Small intestine (tissue), 7 donors: Measurements from ENCODE around the gene MACF1. TPM values are rescaled to one million over a fixed set of nuclear protein-coding genes. Genes with fewer than 3 reads are reported as not detected.

Experiments used
- DNase-seq, 2 donors: peaks; one replicate each; pipeline versions ENCODE4 v3.0.0 to v3.0.0-alpha.2; 2013
- FAIRE-seq: peaks from 2 replicates; lab custom pipeline; 2012; peaks lifted over from hg19 to GRCh38; lab: Jason Lieb, UNC
- H3K27ac ChIP-seq, 3 donors: one replicate each; pipeline ENCODE4 v1.5.1; 2013; ENCODE audit warnings: low read length in 2 of 3, mild to moderate bottlenecking in 2 of 3, control low read depth in 1 of 3, inconsistent platforms in 1 of 3, low read depth in 1 of 3, moderate library complexity in 1 of 3
- H3K27me3 ChIP-seq, 3 donors: one replicate each; pipeline ENCODE4 v1.6.1; 2013; ENCODE audit warnings: low read length in 3 of 3, inconsistent platforms in 1 of 3; ENCODE audit not compliant: control insufficient read depth in 3 of 3, insufficient read depth in 3 of 3
- H3K36me3 ChIP-seq, 3 donors: one replicate each; pipeline ENCODE4 v1.6.1; 2013; ENCODE audit warnings: low read length in 3 of 3, inconsistent platforms in 1 of 3, low read depth in 1 of 3, mild to moderate bottlenecking in 1 of 3, moderate library complexity in 1 of 3; ENCODE audit not compliant: control insufficient read depth in 3 of 3, insufficient read depth in 2 of 3
- H3K4me1 ChIP-seq, 3 donors: one replicate each; pipeline ENCODE4 v1.6.1; 2013; ENCODE audit warnings: low read length in 2 of 3, inconsistent platforms in 1 of 3, low read depth in 1 of 3, mild to moderate bottlenecking in 1 of 3, moderate library complexity in 1 of 3; ENCODE audit not compliant: control insufficient read depth in 3 of 3, insufficient read depth in 2 of 3
- H3K4me3 ChIP-seq, 3 donors: one replicate each; pipeline ENCODE4 v1.5.1; 2013; ENCODE audit warnings: low read length in 3 of 3, control low read depth in 1 of 3, inconsistent platforms in 1 of 3, low read depth in 1 of 3, mild to moderate bottlenecking in 1 of 3, moderate library complexity in 1 of 3
- H3K9me3 ChIP-seq, 2 donors: one replicate each; pipeline ENCODE4 v1.6.1; 2013; ENCODE audit warnings: low read depth in 1 of 2, low read length in 1 of 2; ENCODE audit not compliant: control insufficient read depth in 2 of 2, insufficient read depth in 1 of 2
- WGBS, 3 donors: extraction: QIAGEN DNeasy Blood & Tissue Kit; methylation state at CpG; one replicate each; pipeline ENCODE4 v1.1.7; 2013; 5-methylcytosine and 5-hydroxymethylcytosine counted together
- polyA plus RNA-seq, 4 donors: library from polyadenylated mRNA; stranded (reverse) in 3 of 4; unstranded in 1 of 4; fragments of 200-250 nt in 3 of 4; fragments of 120-200 nt in 1 of 4; gene quantifications; one replicate each; pipeline versions ENCODE4 v1.2.1 to v1.2.3, GENCODE V29; 2013
- donor health status: healthy with polysubstance abuse.
- donor health status: control.
- donor health status: control.
- donor health status: Bipolar disorder and iron deficiency.
- donor health status: healthy.

Gene MACF1
- polyA plus RNA-seq, 4 donors: 18.1 to 64.8 (median 34.6) TPM

DNA sequence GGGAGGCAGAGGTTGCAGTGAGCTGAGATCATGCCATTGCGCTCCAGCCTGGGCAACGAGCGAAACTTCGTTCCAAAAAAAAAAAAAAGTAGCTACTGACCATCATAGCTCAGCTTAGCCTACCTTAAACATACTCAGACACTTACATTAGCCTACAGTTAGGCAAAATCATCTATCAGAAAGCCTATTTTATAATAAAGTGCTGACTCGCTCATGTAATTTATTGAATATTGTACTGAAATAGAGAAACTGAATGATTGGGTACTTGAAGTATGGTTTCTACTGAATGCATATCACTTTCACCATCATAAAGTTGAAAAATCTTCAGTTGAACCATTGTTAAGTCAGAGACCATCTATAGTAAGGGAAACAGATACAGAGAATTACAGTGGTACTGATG, 193.0 kb downstream of the MACF1 start:
- Histone ChIP-seq H3K27ac (no peak overlapping the region), H3K9me3 (no peaks in the 10 kb centered on the region), H3K36me3 (peaks cover 0 to 3% (median 0%) of the 10 kb centered on the region in 3 donors), H3K27me3 (no peaks in the 10 kb centered on the region), H3K4me1 (peaks cover 6 to 40% (median 35%) of the 10 kb centered on the region in 3 donors), H3K4me3 (no peak overlapping the region)
- no peak for DNase-seq
- 90 to 94% (median 91%) methylated on average over 5 of the region's 5 CpGs for WGBS, 3 donors
- no peak for FAIRE-seq

DNA sequence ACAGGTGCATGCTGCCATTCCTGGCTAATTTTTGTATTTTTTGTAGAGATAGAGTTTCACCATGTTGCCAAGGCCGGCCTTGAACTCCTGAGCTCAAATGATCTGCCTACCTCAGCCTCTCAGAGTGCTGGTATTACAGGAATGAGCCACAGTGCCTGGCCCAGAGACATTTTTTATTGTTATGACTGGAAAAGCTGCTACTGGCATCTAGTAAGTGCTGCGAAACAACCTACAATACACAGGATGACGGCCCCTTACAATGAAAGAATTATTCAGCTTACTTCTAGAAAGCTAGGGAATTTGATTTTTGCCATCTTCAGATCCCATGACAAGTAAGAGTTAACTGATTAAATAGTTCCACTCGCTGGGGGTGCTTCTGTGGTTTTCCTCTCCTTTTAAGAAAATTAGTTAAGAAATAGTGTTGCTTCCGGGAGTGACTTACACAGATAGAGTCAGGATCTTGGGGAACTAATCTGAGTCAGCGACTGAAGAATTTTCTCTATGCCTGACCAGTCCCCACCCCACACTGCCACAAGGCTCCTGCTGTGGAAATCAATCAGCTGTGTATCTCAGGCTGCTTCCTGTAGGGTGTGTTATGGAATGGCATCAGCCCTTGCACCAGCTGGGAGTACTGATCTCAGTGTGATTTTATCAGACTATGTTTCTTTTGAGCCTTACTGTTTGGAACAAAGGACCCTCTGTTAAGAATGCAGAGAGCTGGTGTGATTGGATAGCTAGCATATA, 194.0 kb downstream of the MACF1 start:
- Histone ChIP-seq H3K27me3 (no peaks in the 10 kb centered on the region), H3K4me3 (no peak overlapping the region), H3K27ac (peak overlapping the region; percentile 74 to 94 (median 80)), H3K36me3 (peaks cover 0 to 1% (median 0%) of the 10 kb centered on the region in 3 donors), H3K4me1 (peaks cover 6 to 36% (median 31%) of the 10 kb centered on the region in 3 donors), H3K9me3 (no peaks in the 10 kb centered on the region)
- WGBS, 3 donors: 34 to 38% (median 37%) methylated on average over 6 of the region's 6 CpGs
- no peak for FAIRE-seq
- DNase-seq: peak; percentile 87 to 92

DNA sequence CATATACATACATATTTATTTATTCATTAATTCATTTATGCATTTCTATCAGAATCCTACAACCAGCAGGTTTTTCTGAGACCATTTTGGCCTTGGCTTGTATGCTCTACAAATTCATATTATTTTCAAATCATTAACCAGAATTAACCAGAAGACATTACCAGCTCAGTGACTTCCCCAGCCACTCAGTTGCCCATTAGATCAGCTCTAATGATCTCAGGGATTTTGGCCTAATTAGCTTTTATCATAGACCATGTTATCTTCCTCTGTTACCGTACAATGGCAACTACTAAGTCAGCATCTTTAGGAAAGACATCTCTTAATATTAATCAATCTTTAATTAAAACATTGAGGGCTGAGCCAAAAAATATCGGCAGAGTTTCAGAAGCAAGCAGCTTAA, 196.6 kb downstream of the MACF1 start:
- Histone ChIP-seq H3K4me3 (no peak overlapping the region), H3K4me1 (peaks cover 0 to 13% (median 13%) of the 10 kb centered on the region in 3 donors), H3K9me3 (no peaks in the 10 kb centered on the region), H3K27ac (no peak overlapping the region), H3K27me3 (no peaks in the 10 kb centered on the region), H3K36me3 (no peaks in the 10 kb centered on the region)
- 87 to 93% (median 90%) methylated on average over 2 of the region's 2 CpGs for WGBS, 3 donors
- FAIRE-seq: no peak
- no peak for DNase-seq

DNA sequence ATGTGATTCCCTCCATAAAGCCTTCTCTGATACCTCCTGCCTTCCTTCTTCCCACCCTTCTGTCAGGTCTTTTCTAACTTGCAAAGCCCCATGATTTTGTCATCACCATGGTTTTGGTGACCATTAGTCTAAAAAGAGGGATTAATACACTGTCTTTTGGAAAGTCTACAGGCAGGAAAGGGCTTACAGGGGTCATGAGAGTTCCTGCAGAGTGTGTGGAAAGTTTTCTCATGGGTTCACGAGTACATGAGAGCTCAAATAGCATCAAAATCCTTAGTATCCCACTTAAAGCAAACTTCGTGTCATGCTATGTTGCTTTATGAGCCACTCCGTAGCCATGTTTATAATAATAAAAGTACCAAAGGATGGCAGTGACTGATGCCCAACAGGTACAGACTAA, 200.4 kb downstream of the MACF1 start:
- no peak overlapping the region for H3K4me3 ChIP-seq
- 81 to 93% (median 90%) methylated on average over 3 of the region's 3 CpGs for WGBS, 3 donors
- H3K27me3 ChIP-seq: no peaks in the 10 kb centered on the region
- DNase-seq: no peak
- FAIRE-seq: no peak
- H3K27ac ChIP-seq: no peak overlapping the region
- H3K4me1 ChIP-seq: peaks cover 0 to 14% (median 1%) of the 10 kb centered on the region in 3 donors
- no peaks in the 10 kb centered on the region for H3K9me3 ChIP-seq
- H3K36me3 ChIP-seq: no peaks in the 10 kb centered on the region

DNA sequence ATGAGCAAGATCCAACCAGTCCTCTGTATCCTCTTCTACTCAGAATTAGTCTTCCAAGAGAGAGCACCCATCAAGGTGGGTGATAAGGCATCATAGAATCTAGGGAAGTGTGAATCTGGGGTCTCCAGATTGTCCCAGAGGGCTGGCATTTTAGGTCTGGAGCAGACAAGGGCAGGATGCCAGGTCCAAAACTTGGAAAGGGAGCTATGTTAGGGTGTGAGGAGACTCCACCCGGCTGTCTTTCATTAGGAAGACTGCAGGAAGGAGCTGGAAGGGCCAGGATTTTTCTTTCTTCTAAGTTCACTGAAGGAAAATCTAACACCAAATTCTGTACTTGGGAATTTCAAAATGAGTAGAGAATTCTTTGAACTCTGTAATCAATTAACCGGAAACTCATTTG, 200.9 kb downstream of the MACF1 start:
- H3K27ac ChIP-seq: no peak overlapping the region
- FAIRE-seq: no peak
- no peaks in the 10 kb centered on the region for H3K27me3 ChIP-seq
- no peak overlapping the region for H3K4me3 ChIP-seq
- no peaks in the 10 kb centered on the region for H3K9me3 ChIP-seq
- 52 to 58% (median 54%) methylated on average over 2 of the region's 2 CpGs for WGBS, 3 donors
- no peaks in the 10 kb centered on the region for H3K36me3 ChIP-seq
- no peak for DNase-seq
- peaks cover 0 to 19% (median 5%) of the 10 kb centered on the region in 3 donors for H3K4me1 ChIP-seq

DNA sequence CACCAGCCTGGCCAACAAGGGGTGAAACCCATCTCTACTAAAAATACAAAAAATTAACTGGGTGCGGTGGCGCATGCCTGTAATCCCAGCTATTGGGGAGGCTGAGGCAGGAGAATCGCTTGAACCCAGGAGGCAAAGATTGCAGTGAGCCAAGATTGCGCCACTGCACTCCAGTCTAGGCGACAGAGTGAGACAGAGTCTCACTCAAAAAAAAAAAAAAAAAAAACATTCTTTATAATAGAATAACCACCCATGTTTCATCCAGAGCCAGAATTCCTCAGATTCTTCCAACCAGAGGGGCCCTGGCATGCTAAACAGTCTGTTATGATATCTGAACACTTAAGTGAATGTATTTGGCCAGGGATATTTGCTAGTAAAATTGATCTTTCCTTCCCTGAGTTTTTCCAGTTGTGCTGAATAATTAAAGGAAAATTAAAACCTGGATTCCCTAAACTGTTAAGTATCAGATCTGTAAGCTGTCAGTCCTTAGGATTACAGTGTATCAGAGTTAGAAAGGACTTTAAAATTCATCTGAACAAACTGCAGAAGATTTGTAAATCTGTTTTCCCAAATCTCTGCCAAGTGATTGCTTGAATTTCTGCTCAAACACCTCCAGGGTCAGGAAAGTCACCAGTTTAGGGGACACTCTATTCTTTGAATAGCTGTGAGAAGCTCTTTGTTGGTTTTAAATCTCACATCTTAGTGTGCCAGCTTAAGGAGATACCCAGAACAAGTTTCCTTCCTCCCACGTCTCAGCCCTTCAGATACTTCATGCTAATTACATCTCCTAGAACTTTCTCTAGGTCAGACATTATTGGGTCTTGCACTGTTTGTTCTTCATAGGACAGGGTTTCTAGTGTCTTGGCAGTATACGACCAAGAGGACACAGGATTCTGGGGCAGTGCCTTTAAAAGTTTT, 202.3 kb downstream of the MACF1 start:
- no peak overlapping the region for H3K4me3 ChIP-seq
- FAIRE-seq: no peak
- peaks cover 0 to 32% (median 16%) of the 10 kb centered on the region in 3 donors for H3K4me1 ChIP-seq
- no peaks in the 10 kb centered on the region for H3K27me3 ChIP-seq
- DNase-seq: no peak
- H3K9me3 ChIP-seq: no peaks in the 10 kb centered on the region
- H3K36me3 ChIP-seq: peaks cover 0 to under 1% (median 0%) of the 10 kb centered on the region in 3 donors
- WGBS, 3 donors: 70 to 76% (median 72%) methylated on average over 7 of the region's 7 CpGs
- H3K27ac ChIP-seq: peak overlapping the region in 2 of 3 donors; percentile 90 to 96

DNA sequence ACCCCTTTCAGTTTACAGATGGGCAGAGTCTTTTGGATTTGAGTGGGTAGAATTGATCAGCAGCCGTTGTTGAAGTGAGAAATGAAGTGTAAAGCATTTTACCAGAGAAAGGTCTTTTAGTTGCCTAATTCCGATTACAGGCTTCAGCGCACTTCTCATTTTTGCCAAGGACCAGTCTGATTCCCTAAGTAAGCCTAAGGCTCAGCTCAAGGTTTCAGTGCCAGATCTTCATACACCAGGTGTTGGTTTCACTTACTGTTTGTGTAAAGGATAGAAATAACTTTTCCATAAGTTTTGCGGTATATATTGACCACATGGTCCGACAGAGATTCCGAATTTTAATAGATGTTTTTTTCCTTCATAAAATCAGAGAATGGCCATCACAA, 203.0 kb downstream of the MACF1 start:
- Histone ChIP-seq H3K4me3 (no peak overlapping the region), H3K36me3 (peaks cover 0 to 5% (median 0%) of the 10 kb centered on the region in 3 donors), H3K27me3 (no peaks in the 10 kb centered on the region), H3K27ac (peak overlapping the region; percentile 48 to 96 (median 90)), H3K4me1 (peaks cover 0 to 34% (median 18%) of the 10 kb centered on the region in 3 donors), H3K9me3 (no peaks in the 10 kb centered on the region)
- DNase-seq (no peak), FAIRE-seq (no peak)
- WGBS, 3 donors: 20 to 55% (median 27%) methylated on average over 6 of the region's 6 CpGs

DNA sequence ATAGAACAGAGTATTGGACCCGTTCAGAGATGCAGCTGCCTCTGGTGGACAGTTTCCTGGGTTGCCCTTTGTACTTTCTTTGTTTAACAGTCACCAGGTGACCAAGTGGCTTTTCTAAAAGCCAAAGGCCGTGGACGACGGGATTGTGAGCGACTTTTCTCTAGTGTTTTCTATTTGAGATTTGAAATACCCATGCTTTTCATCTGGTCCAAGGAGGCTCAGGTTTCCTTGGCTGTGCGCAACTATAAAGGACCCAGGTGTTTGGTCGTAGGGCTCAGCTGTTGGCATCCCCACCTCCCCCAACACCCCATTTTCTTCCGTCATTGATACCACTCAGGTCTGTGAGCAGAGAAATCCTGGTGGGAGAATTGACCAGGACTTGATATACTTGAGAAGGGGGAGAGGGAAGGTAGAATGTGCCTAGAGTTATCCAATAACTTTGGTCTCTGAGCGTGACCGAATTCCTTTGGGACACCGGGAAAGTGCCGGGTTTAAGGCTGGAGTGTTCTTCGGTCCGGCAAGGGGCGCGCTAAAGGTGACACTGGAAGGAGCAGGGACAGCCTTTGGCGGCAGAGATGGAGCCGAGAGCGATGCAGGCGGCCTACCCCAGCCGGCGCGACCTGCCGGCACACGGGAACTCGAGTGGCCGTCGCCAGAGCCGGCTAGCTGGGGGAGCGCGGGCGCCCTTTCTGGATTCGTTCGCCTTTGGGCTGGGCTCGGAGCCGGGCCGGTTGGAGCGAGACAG, 203.6 kb downstream of the MACF1 start:
- no peaks in the 10 kb centered on the region for H3K9me3 ChIP-seq
- DNase-seq: peak; percentile 73 to 74
- peak overlapping the region; percentile 84 to 96 (median 90) for H3K27ac ChIP-seq
- FAIRE-seq: no peak
- peaks cover 2 to 11% (median 2%) of the 10 kb centered on the region in 3 donors for H3K36me3 ChIP-seq
- peak overlapping the region; percentile 53 to 78 (median 70) for H3K4me3 ChIP-seq
- 4 to 11% (median 6%) methylated on average over 36 to 38 of the region's 38 CpGs for WGBS, 3 donors
- peaks cover 0 to 34% (median 18%) of the 10 kb centered on the region in 3 donors for H3K4me1 ChIP-seq
- H3K27me3 ChIP-seq: no peaks in the 10 kb centered on the region
